H9 (cell line): ENCODE results near the gene HMOX1. TPM values are rescaled to one million over a fixed set of nuclear protein-coding genes. Genes with fewer than 3 reads are reported as not detected.

ENCODE experiments used
- DNase-seq: peaks from one replicate; pipeline ENCODE4 v3.0.0-alpha.2; 2017
- H2AFZ ChIP-seq: one replicate; pipeline ENCODE4 v1.6.1; 2013; ENCODE audit warnings: mild to moderate bottlenecking, low read length, control low read depth, moderate library complexity
- H2AK5ac ChIP-seq: 2 replicates; pipeline ENCODE4 v1.6.1; 2013; ENCODE audit warnings: low read length, control low read depth, mixed read lengths; ENCODE audit not compliant: insufficient read length
- H2BK120ac ChIP-seq: one replicate; pipeline ENCODE4 v1.6.1; 2013; ENCODE audit warnings: low read depth, mild to moderate bottlenecking, low read length, control low read depth, inconsistent platforms; ENCODE audit not compliant: poor library complexity, severe bottlenecking
- H2BK12ac ChIP-seq: 2 replicates; pipeline ENCODE4 v1.6.1; 2013; ENCODE audit warnings: low read length, control low read depth, mixed read lengths, low read depth; ENCODE audit not compliant: insufficient read length
- H2BK15ac ChIP-seq: 2 replicates; pipeline ENCODE4 v1.6.1; 2013; ENCODE audit warnings: low read depth, low read length, control low read depth
- H2BK20ac ChIP-seq: one replicate; pipeline ENCODE4 v1.6.1; 2013; ENCODE audit warnings: low read depth, mild to moderate bottlenecking, low read length, control low read depth, inconsistent platforms; ENCODE audit not compliant: poor library complexity, severe bottlenecking
- H2BK5ac ChIP-seq: 2 replicates; pipeline ENCODE4 v1.6.1; 2013; ENCODE audit warnings: low read length, control low read depth, mixed read lengths; ENCODE audit not compliant: insufficient read length
- H3K14ac ChIP-seq: 2 replicates; pipeline ENCODE4 v1.6.1; 2013; ENCODE audit warnings: low read length, control low read depth; ENCODE audit not compliant: insufficient read depth
- H3K18ac ChIP-seq: 2 replicates; pipeline ENCODE4 v1.6.1; 2013; ENCODE audit warnings: low read depth, mild to moderate bottlenecking, mixed read lengths, low read length, control low read depth; ENCODE audit not compliant: insufficient read length
- H3K23ac ChIP-seq: 2 replicates; pipeline ENCODE4 v1.6.1; 2013; ENCODE audit warnings: low read length, control low read depth, mixed read lengths, low read depth; ENCODE audit not compliant: insufficient read length
- H3K23me2 ChIP-seq: 2 replicates; pipeline ENCODE4 v1.6.1; 2013; ENCODE audit warnings: low read depth, mild to moderate bottlenecking, mixed read lengths, low read length, control low read depth; ENCODE audit not compliant: insufficient read length, poor library complexity, severe bottlenecking
- H3K27ac ChIP-seq: 2 replicates; pipeline ENCODE4 v1.5.1; 2013; ENCODE audit warnings: low read length, control low read depth, mixed read lengths, low read depth; ENCODE audit not compliant: insufficient read length
- H3K27me3 ChIP-seq: 2 replicates; pipeline ENCODE4 v1.6.1; 2013; ENCODE audit warnings: low read length, control low read depth, inconsistent platforms; ENCODE audit not compliant: insufficient read depth
- H3K4ac ChIP-seq: 2 replicates; pipeline ENCODE4 v1.6.1; 2013; ENCODE audit warnings: low read depth, mild to moderate bottlenecking, control low read depth, inconsistent platforms, low read length, moderate library complexity
- H3K4me1 ChIP-seq: 2 replicates; pipeline ENCODE4 v1.6.1; 2013; ENCODE audit warnings: low read length, control low read depth, inconsistent platforms; ENCODE audit not compliant: insufficient read depth
- H3K4me2 ChIP-seq: 2 replicates; pipeline ENCODE4 v1.6.1; 2013; ENCODE audit warnings: low read length, control low read depth, mixed read lengths; ENCODE audit not compliant: insufficient read length, insufficient read depth
- H3K56ac ChIP-seq: 2 replicates; pipeline ENCODE4 v1.6.1; 2013; ENCODE audit warnings: low read depth, mild to moderate bottlenecking, mixed read lengths, low read length, control low read depth; ENCODE audit not compliant: insufficient read length
- H3K79me1 ChIP-seq: 2 replicates; pipeline ENCODE4 v1.6.1; 2013; ENCODE audit warnings: low read depth, mild to moderate bottlenecking, moderate library complexity, low read length, control low read depth, inconsistent platforms; ENCODE audit not compliant: insufficient read depth, poor library complexity, severe bottlenecking
- H3K79me2 ChIP-seq: 2 replicates; pipeline ENCODE4 v1.6.1; 2013; ENCODE audit warnings: low read length, control low read depth, inconsistent platforms; ENCODE audit not compliant: insufficient read depth
- H3K9ac ChIP-seq: 2 replicates; pipeline ENCODE4 v1.6.1; 2013; ENCODE audit warnings: low read length, control low read depth, mixed read lengths; ENCODE audit not compliant: insufficient read length; ENCODE audit errors: extremely low read depth
- H3K9me3 ChIP-seq: one replicate; pipeline ENCODE4 v1.6.1; 2013; ENCODE audit warnings: low read depth, low read length, inconsistent platforms; ENCODE audit not compliant: control insufficient read depth
- H3T11ph ChIP-seq: one replicate; pipeline ENCODE4 v1.6.1; 2013; ENCODE audit warnings: mild to moderate bottlenecking, low read length, control low read depth, inconsistent platforms
- H4K20me1 ChIP-seq: one replicate; pipeline ENCODE4 v1.6.1; 2013; ENCODE audit not compliant: control insufficient read depth, insufficient read length, insufficient read depth
- H4K5ac ChIP-seq: 2 replicates; pipeline ENCODE4 v1.6.1; 2013; ENCODE audit warnings: low read depth, mild to moderate bottlenecking, mixed read lengths, low read length, control low read depth; ENCODE audit not compliant: insufficient read length
- H4K8ac ChIP-seq: replicated peaks from 2 replicates; pipeline ENCODE4 v1.6.1; 2013; ENCODE audit warnings: low read length, control low read depth, mixed read lengths, low read depth; ENCODE audit not compliant: insufficient read length
- H4K91ac ChIP-seq: 2 replicates; pipeline ENCODE4 v1.6.1; 2013; ENCODE audit warnings: low read depth, mild to moderate bottlenecking, moderate library complexity, mixed read lengths, low read length, control low read depth; ENCODE audit not compliant: insufficient read length
- H3K27ac Mint-ChIP-seq, 3 experiments: 2 replicates in 2 of 3; 3 replicates in 1 of 3; pipeline ENCODE4 v1.8.0; 2020 to 2021; ENCODE audit warnings: mixed read lengths in 3 of 3, mild to moderate bottlenecking in 1 of 3, moderate library complexity in 1 of 3
- H3K27me3 Mint-ChIP-seq: 2 replicates; pipeline ENCODE4 v1.8.0; 2021; ENCODE audit warnings: low read depth, mild to moderate bottlenecking, moderate library complexity, mixed read lengths
- H3K36me3 Mint-ChIP-seq, 3 experiments: 2 replicates in 2 of 3; 3 replicates in 1 of 3; pipeline ENCODE4 v1.8.0; 2020 to 2021; ENCODE audit warnings: low read depth in 3 of 3, mixed read lengths in 3 of 3; ENCODE audit not compliant: insufficient read depth in 1 of 3
- H3K4me1 Mint-ChIP-seq, 2 experiments: 2 replicates each; pipeline ENCODE4 v1.8.0; 2020; ENCODE audit warnings: mixed read lengths in 2 of 2
- H3K4me3 Mint-ChIP-seq, 2 experiments: 2 replicates in 1 of 2; 3 replicates in 1 of 2; pipeline ENCODE4 v1.8.0; 2020 to 2021; ENCODE audit warnings: mild to moderate bottlenecking in 2 of 2, mixed read lengths in 2 of 2, moderate library complexity in 1 of 2
- H3K9me3 Mint-ChIP-seq, 2 experiments: 2 replicates in 1 of 2; 3 replicates in 1 of 2; pipeline ENCODE4 v1.8.0; 2020; ENCODE audit warnings: mild to moderate bottlenecking in 2 of 2, mixed read lengths in 2 of 2, moderate library complexity in 1 of 2
- CTCF ChIP-seq: fragments of 200-600 bp; sonication (generic); conservative IDR thresholded peaks from 3 replicates; pipeline ENCODE4 v1.8.0; 2021; ENCODE audit warnings: antibody characterized with exemption, mild to moderate bottlenecking
- WGBS: extraction: QIAGEN DNeasy Blood & Tissue Kit; methylation state at CpG from one replicate; pipeline ENCODE4 v1.1.7; 2013; ENCODE audit warnings: missing lambda C conversion rate, low lambda C conversion rate, mixed read lengths; ENCODE audit not compliant: insufficient read length; ENCODE audit errors: extremely low coverage; 5-methylcytosine and 5-hydroxymethylcytosine counted together
- total RNA-seq: library from RNA; stranded (reverse); gene quantifications from 2 replicates; pipeline ENCODE4 v1.2.1, GENCODE V29; 2021

HMOX1 gene
- total RNA-seq, 1 experiment from 2014 or later = 22.7 TPM

GRCh38 chr22:35368386-35368785 is 12.5 kb upstream of the HMOX1 start:
- H3K4me1 Mint-ChIP-seq = peaks cover 13 to 20% of the 10 kb centered on the region in 2 experiments
- no peak for TF ChIP-seq CTCF
- Histone ChIP-seq H3K4ac (no peak overlapping the region), H3K4me2 (no peak overlapping the region), H4K91ac (no peak overlapping the region), H4K5ac (no peak overlapping the region), H2BK15ac (no peak overlapping the region), H3K56ac (no peak overlapping the region), H2BK12ac (no peak overlapping the region), H2AK5ac (no peak overlapping the region), H3K79me2 (no peaks in the 10 kb centered on the region), H2BK5ac (no peak overlapping the region), H2BK20ac (no peak overlapping the region), H3T11ph (no peak overlapping the region), H3K27ac (no peak overlapping the region), H3K14ac (no peak overlapping the region), H3K9me3 (no peaks in the 10 kb centered on the region), H4K20me1 (no peaks in the 10 kb centered on the region), H4K8ac (no peak overlapping the region), H2AFZ (no peak overlapping the region), H3K9ac (no peak overlapping the region), H3K27me3 (no peaks in the 10 kb centered on the region), H3K79me1 (no peaks in the 10 kb centered on the region), H3K23me2 (no peaks in the 10 kb centered on the region), H3K18ac (no peak overlapping the region), H3K23ac (no peak overlapping the region), H3K4me1 (no peaks in the 10 kb centered on the region), H2BK120ac (no peak overlapping the region)
- H3K4me3 Mint-ChIP-seq = no peak overlapping the region
- WGBS = no CpG with 5 or more reads among the region's 6 CpGs
- peaks cover 3% of the 10 kb centered on the region for H3K27me3 Mint-ChIP-seq
- no peaks in the 10 kb centered on the region; a peak in 1 of 5 replicates for H3K9me3 Mint-ChIP-seq
- no peak for DNase-seq
- H3K27ac Mint-ChIP-seq = no peak overlapping the region
- H3K36me3 Mint-ChIP-seq = no peaks in the 10 kb centered on the region
